ENCODE measurements around the gene SLC22A23.

Gene SLC22A23

GRCh38 chr6:3471711-3472110 is 14.9 kb upstream of the SLC22A23 start:
- DNase-seq = no peak

GRCh38 chr6:3471286-3471685 is 14.4 kb upstream of the SLC22A23 start:
- no peak for DNase-seq

GRCh38 chr6:3468585-3468984 is 11.7 kb upstream of the SLC22A23 start:
- no peak for DNase-seq

- DNase-seq = no peak
Measured at GRCh38 chr6:3467996-3468395, 11.1 kb upstream of the SLC22A23 start.

- DNase-seq = no peak
Measured at GRCh38 chr6:3466488-3467219, 9.8 kb upstream of the SLC22A23 start.

GRCh38 chr6:3460253-3460652 is 3.4 kb upstream of the SLC22A23 start:
- no peak for DNase-seq

GRCh38 chr6:3458706-3459421 is 2.0 kb upstream of the SLC22A23 start:
- DNase-seq = no peak

GRCh38 chr6:3457710-3458602 is 1.1 kb upstream of the SLC22A23 start:
- peak; percentile 8 for DNase-seq

GRCh38 chr6:3456395-3456897 is 404 bp downstream of the SLC22A23 start:
- no peak for DNase-seq

GRCh38 chr6:3455569-3456394 is 1.1 kb downstream of the SLC22A23 start:
- peak; percentile 11 for DNase-seq

GRCh38 chr6:3455147-3455568 is 1.7 kb downstream of the SLC22A23 start:
- peak; percentile 55 for DNase-seq

- DNase-seq = no peak
Measured at GRCh38 chr6:3454273-3455010, 2.4 kb downstream of the SLC22A23 start.

GRCh38 chr6:3453413-3454272 is 3.2 kb downstream of the SLC22A23 start:
- no peak for DNase-seq

- DNase-seq = no peak
Measured at GRCh38 chr6:3451498-3451897, 5.4 kb downstream of the SLC22A23 start.

GRCh38 chr6:3450888-3451287 is 6.0 kb downstream of the SLC22A23 start:
- DNase-seq = no peak

GRCh38 chr6:3449750-3450305 is 7.0 kb downstream of the SLC22A23 start:
- no peak for DNase-seq

GRCh38 chr6:3449321-3449720 is 7.5 kb downstream of the SLC22A23 start:
- no peak for DNase-seq

GRCh38 chr6:3447005-3447404 is 9.8 kb downstream of the SLC22A23 start:
- no peak for DNase-seq

- no peak for DNase-seq
Measured at GRCh38 chr6:3446184-3446583, 10.7 kb downstream of the SLC22A23 start.
